ENCODE measurements around the gene MLEC.

GRCh38 chr12:120718055-120718454 is 31.1 kb downstream of the MLEC start:
- TF ChIP-seq GATA3 (IDR thresholded peaks at IDR 0.05; ENCODE audit: low read depth, low read length) (no peak), GATA2 (IDR thresholded peaks at IDR 0.05; ENCODE audit: low read depth, low read length) (no peak)

Measured in SH-SY5Y (cell line).